ENCODE measurements around the gene EIF4A3.
"Not testable (repeated sequence)": the region's sequence is repeated elsewhere in the genome, so short reads cannot be mapped to it uniquely, and the experiment has no call there.

Gene EIF4A3

GRCh38 chr17:80173126-80173525 lies 26.2 kb upstream of the EIF4A3 start:
- DNase-seq (ENCODE audit: low read depth in 3 of 3, low spot score in 1 of 3) = no peak

GRCh38 chr17:80171681-80172080 lies 24.8 kb upstream of the EIF4A3 start:
- no peak for DNase-seq (ENCODE audit: low read depth in 3 of 3, low spot score in 1 of 3)

GRCh38 chr17:80169784-80170500 lies 23.0 kb upstream of the EIF4A3 start, which contains the start of gene CARD14:
Gene CARD14 (plus strand): TSS chr17:80170030. CDS start chr17:80181439, 11,409 bp downstream.
- no peak for DNase-seq (ENCODE audit: low read depth in 3 of 3, low spot score in 1 of 3)

GRCh38 chr17:80169107-80169506 lies 22.2 kb upstream of the EIF4A3 start:
- DNase-seq (ENCODE audit: low read depth in 3 of 3, low spot score in 1 of 3) = no peak

- DNase-seq (ENCODE audit: low read depth in 3 of 3, low spot score in 1 of 3) = no peak
Measured at GRCh38 chr17:80168371-80168770, 21.4 kb upstream of the EIF4A3 start.

GRCh38 chr17:80166446-80166845 lies 19.5 kb upstream of the EIF4A3 start:
- DNase-seq (ENCODE audit: low read depth in 3 of 3, low spot score in 1 of 3) = no peak

- DNase-seq (ENCODE audit: low read depth in 3 of 3, low spot score in 1 of 3) = no peak
Measured at GRCh38 chr17:80164185-80164584, 17.3 kb upstream of the EIF4A3 start.

GRCh38 chr17:80163336-80163735 lies 16.4 kb upstream of the EIF4A3 start:
- no peak for DNase-seq (ENCODE audit: low read depth in 3 of 3, low spot score in 1 of 3)

- no peak for DNase-seq (ENCODE audit: low read depth in 3 of 3, low spot score in 1 of 3)
Measured at GRCh38 chr17:80160536-80160935, 13.6 kb upstream of the EIF4A3 start.

- no peak for DNase-seq (ENCODE audit: low read depth in 3 of 3, low spot score in 1 of 3)
Measured at GRCh38 chr17:80158846-80159245, 11.9 kb upstream of the EIF4A3 start.

GRCh38 chr17:80155600-80155999 lies 8.7 kb upstream of the EIF4A3 start:
- not testable (repeated sequence) for DNase-seq (ENCODE audit: low read depth in 3 of 3, low spot score in 1 of 3)

GRCh38 chr17:80154166-80154565 lies 7.2 kb upstream of the EIF4A3 start:
- DNase-seq (ENCODE audit: low read depth in 3 of 3, low spot score in 1 of 3) = no peak

GRCh38 chr17:80153004-80153403 lies 6.1 kb upstream of the EIF4A3 start:
- DNase-seq (ENCODE audit: low read depth in 3 of 3, low spot score in 1 of 3) = no peak

- no peak for DNase-seq (ENCODE audit: low read depth in 3 of 3, low spot score in 1 of 3)
Measured at GRCh38 chr17:80152081-80152702, 5.3 kb upstream of the EIF4A3 start.

- DNase-seq (ENCODE audit: low read depth in 3 of 3, low spot score in 1 of 3) = no peak
Measured at GRCh38 chr17:80151333-80151732, 4.4 kb upstream of the EIF4A3 start.

- no peak for DNase-seq (ENCODE audit: low read depth in 3 of 3, low spot score in 1 of 3)
Measured at GRCh38 chr17:80146121-80147034, 550 bp downstream of the EIF4A3 start.

- DNase-seq (ENCODE audit: low read depth in 3 of 3, low spot score in 1 of 3) = no peak
Measured at GRCh38 chr17:80145076-80146075, 1.6 kb downstream of the EIF4A3 start.

GRCh38 chr17:80142929-80143328 lies 4.0 kb downstream of the EIF4A3 start:
- DNase-seq (ENCODE audit: low read depth in 3 of 3, low spot score in 1 of 3) = no peak

- DNase-seq (ENCODE audit: low read depth in 3 of 3, low spot score in 1 of 3) = no peak
Measured at GRCh38 chr17:80141463-80142165, 5.3 kb downstream of the EIF4A3 start.

GRCh38 chr17:80138856-80139426 lies 8.0 kb downstream of the EIF4A3 start:
- no peak for DNase-seq (ENCODE audit: low read depth in 3 of 3, low spot score in 1 of 3)

All from stimulated activated CD4-positive, alpha-beta T cell treated with anti-CD3 and anti-CD28 coated beads, TNF-alpha, amount 100 ng/mL, for 1 hour (primary cell).